Ascending aorta (tissue), 2 donors: Measurements from ENCODE around the gene TACC3. TPM values are rescaled to one million over a fixed set of nuclear protein-coding genes. Genes with fewer than 3 reads are reported as not detected.

ENCODE experiments used
- DNase-seq, 2 donors: peaks; one replicate each; pipeline ENCODE4 v3.0.0-alpha.2; 2019; ENCODE audit warnings: low spot score in 2 of 2
- H3K27ac ChIP-seq, 2 donors: fragments of 200-600 bp; sonication (generic); one replicate each; pipeline ENCODE4 v1.5.1; 2016 to 2017; ENCODE audit warnings: mild to moderate bottlenecking in 1 of 2
- H3K27me3 ChIP-seq: fragments of 200-600 bp; sonication (generic); one replicate; pipeline ENCODE4 v1.5.1; 2017
- H3K36me3 ChIP-seq, 2 donors: fragments of 200-600 bp; sonication (generic); one replicate each; pipeline ENCODE4 v1.5.1; 2016
- H3K4me1 ChIP-seq, 2 donors: fragments of 200-600 bp; sonication (generic); one replicate each; pipeline ENCODE4 v1.5.1; 2016 to 2017; ENCODE audit warnings: mild to moderate bottlenecking in 1 of 2
- H3K4me3 ChIP-seq, 2 donors: fragments of 200-600 bp; sonication (generic); one replicate each; pipeline ENCODE4 v1.5.1; 2016 to 2017; ENCODE audit warnings: mild to moderate bottlenecking in 1 of 2
- H3K9me3 ChIP-seq, 2 donors: fragments of 200-600 bp; sonication (generic); one replicate each; pipeline ENCODE4 v1.5.1; 2016
- CTCF ChIP-seq, 3 experiments: fragments of 200-600 bp in 2 of 3; fragments of 450-650 bp in 1 of 3; sonication (generic) in 2 of 3; IDR thresholded peaks; one replicate each; pipeline ENCODE4 v1.5.1; 2016 to 2019; ENCODE audit warnings: antibody characterized with exemption in 3 of 3, mild to moderate bottlenecking in 1 of 3, moderate library complexity in 1 of 3
- intact Hi-C: fragments of 100-400 bp; cut with DNase I; formaldehyde crosslinking; loops from one replicate; pipeline ENCODE4 v1.15.1; 2023
- total RNA-seq: library from RNA; depleted of rRNA; stranded (reverse); fragments of >200 nt; gene quantifications from one replicate; pipeline ENCODE4 v1.1.0, GENCODE V29; 2016

The TACC3 gene
- total RNA-seq, 1 donor from 2014 or later = 2.7 TPM

- intact Hi-C loops = no loop called here
These were observed 19.9 kb downstream of the TACC3 start for GRCh38 chr4:1741208-1741607.

GRCh38 chr4:1743551-1743950 lies 22.2 kb downstream of the TACC3 start:
- H3K4me1 ChIP-seq = peaks cover 0 to 1% of the 10 kb centered on the region in 2 donors
- no peak overlapping the region for H3K4me3 ChIP-seq
- no peak overlapping the region for H3K27ac ChIP-seq
- no peak for DNase-seq
- peaks cover 0 to 2% of the 10 kb centered on the region in 2 donors for H3K36me3 ChIP-seq
- TF ChIP-seq CTCF (IDR thresholded peaks at IDR 0.05) = no peak
- intact Hi-C loops = no loop called here
- H3K9me3 ChIP-seq = peaks cover 0 to under 1% of the 10 kb centered on the region in 2 donors
- H3K27me3 ChIP-seq = no peaks in the 10 kb centered on the region

More at GRCh38 chr4:1741208-1741607, 19.9 kb downstream of the TACC3 start:
- no peak for TF ChIP-seq CTCF (IDR thresholded peaks at IDR 0.05)
- H3K36me3 ChIP-seq = peaks cover 12 to 13% of the 10 kb centered on the region in 2 donors
- H3K27ac ChIP-seq = no peak overlapping the region
- no peaks in the 10 kb centered on the region for H3K27me3 ChIP-seq
- peaks cover 0 to 10% of the 10 kb centered on the region in 2 donors for H3K9me3 ChIP-seq
- no peaks in the 10 kb centered on the region for H3K4me1 ChIP-seq
- DNase-seq = no peak
- H3K4me3 ChIP-seq = no peak overlapping the region

- H3K9me3 ChIP-seq = no peaks in the 10 kb centered on the region
- no peaks in the 10 kb centered on the region for H3K27me3 ChIP-seq
- peaks cover 0 to 2% of the 10 kb centered on the region in 2 donors for H3K36me3 ChIP-seq
- intact Hi-C loops = no loop called here
- peaks cover 0 to 2% of the 10 kb centered on the region in 2 donors for H3K4me1 ChIP-seq
- no peak overlapping the region for H3K4me3 ChIP-seq
- no peak for TF ChIP-seq CTCF (IDR thresholded peaks at IDR 0.05)
- H3K27ac ChIP-seq = no peak overlapping the region
- DNase-seq = no peak
These were observed 22.7 kb downstream of the TACC3 start for GRCh38 chr4:1743975-1744374.

- intact Hi-C loops = no loop called here
- peaks cover 0 to 2% of the 10 kb centered on the region in 2 donors for H3K36me3 ChIP-seq
- no peak for DNase-seq
- H3K27ac ChIP-seq = no peak overlapping the region
- no peak for TF ChIP-seq CTCF (IDR thresholded peaks at IDR 0.05)
- peaks cover 0 to 2% of the 10 kb centered on the region in 2 donors for H3K4me1 ChIP-seq
- H3K4me3 ChIP-seq = no peak overlapping the region
- no peaks in the 10 kb centered on the region for H3K9me3 ChIP-seq
- no peaks in the 10 kb centered on the region for H3K27me3 ChIP-seq
These were observed 23.2 kb downstream of the TACC3 start for GRCh38 chr4:1744552-1744951.

GRCh38 chr4:1745165-1745564 lies 23.8 kb downstream of the TACC3 start:
- intact Hi-C loops = loop anchor here (5.0 kb wide), 1 partner anchor 67 kb away; no protein-coding TSS in a partner anchor
- H3K27me3 ChIP-seq = no peaks in the 10 kb centered on the region

More at GRCh38 chr4:1745165-1745564, 23.8 kb downstream of the TACC3 start:
- H3K4me3 ChIP-seq = no peak overlapping the region
- no peak overlapping the region for H3K27ac ChIP-seq
- no peaks in the 10 kb centered on the region for H3K9me3 ChIP-seq
- peaks cover 0 to 2% of the 10 kb centered on the region in 2 donors for H3K4me1 ChIP-seq
- peaks cover 0 to 2% of the 10 kb centered on the region in 2 donors for H3K36me3 ChIP-seq
- DNase-seq = no peak
- TF ChIP-seq CTCF (IDR thresholded peaks at IDR 0.05) = no peak
